Measurements from ENCODE around the gene CTH.
"Not testable (repeated sequence)": the region's sequence is repeated elsewhere in the genome, so short reads cannot be mapped to it uniquely, and the experiment has no call there.

GRCh38 chr1:70452164-70452939, 41.3 kb downstream of the CTH start:
- TF ChIP-seq, protein P1, sequence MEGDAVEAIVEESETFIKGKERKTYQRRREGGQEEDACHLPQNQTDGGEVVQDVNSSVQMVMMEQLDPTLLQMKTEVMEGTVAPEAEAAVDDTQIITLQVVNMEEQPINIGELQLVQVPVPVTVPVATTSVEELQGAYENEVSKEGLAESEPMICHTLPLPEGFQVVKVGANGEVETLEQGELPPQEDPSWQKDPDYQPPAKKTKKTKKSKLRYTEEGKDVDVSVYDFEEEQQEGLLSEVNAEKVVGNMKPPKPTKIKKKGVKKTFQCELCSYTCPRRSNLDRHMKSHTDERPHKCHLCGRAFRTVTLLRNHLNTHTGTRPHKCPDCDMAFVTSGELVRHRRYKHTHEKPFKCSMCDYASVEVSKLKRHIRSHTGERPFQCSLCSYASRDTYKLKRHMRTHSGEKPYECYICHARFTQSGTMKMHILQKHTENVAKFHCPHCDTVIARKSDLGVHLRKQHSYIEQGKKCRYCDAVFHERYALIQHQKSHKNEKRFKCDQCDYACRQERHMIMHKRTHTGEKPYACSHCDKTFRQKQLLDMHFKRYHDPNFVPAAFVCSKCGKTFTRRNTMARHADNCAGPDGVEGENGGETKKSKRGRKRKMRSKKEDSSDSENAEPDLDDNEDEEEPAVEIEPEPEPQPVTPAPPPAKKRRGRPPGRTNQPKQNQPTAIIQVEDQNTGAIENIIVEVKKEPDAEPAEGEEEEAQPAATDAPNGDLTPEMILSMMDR (conservative IDR thresholded peaks at IDR 0.05): not testable (repeated sequence)
- TF ChIP-seq EZH2 (IDR thresholded peaks at IDR 0.05; ENCODE audit: low read depth): not testable (repeated sequence)
